SK-N-SH (cell line): ENCODE measurements around the gene TUBB1. TPM values are rescaled to one million over a fixed set of nuclear protein-coding genes. Genes with fewer than 3 reads are reported as not detected.

Source experiments
- CTCF ChIA-PET: fragments of 300-600, 350-600 bp; formaldehyde crosslinking; extraction: SDS; loops from one replicate; lab custom pipeline; 2021; lab: Yijun Ruan, JAX
- POLR2A ChIA-PET: fragments of 350-600 bp; sonication (Branson Sonifier 250); formaldehyde crosslinking; extraction: SDS; loops from one replicate; lab custom pipeline; 2020; ENCODE audit warnings: antibody characterized with exemption, inconsistent platforms; lab: Yijun Ruan, JAX
- DNase-seq: peaks from one replicate; pipeline ENCODE4 v3.0.0; 2012
- H2AFZ ChIP-seq: fragments of 200-600 bp; sonication (generic); 2 replicates; pipeline ENCODE4 v1.8.1; 2016; ENCODE audit warnings: antibody characterized with exemption, mild to moderate bottlenecking, low read depth
- H3F3A ChIP-seq: fragments of 200-600 bp; sonication (generic); replicated peaks from 2 replicates; pipeline ENCODE3; 2016; ENCODE audit warnings: antibody characterized with exemption, mild to moderate bottlenecking; ENCODE audit not compliant: insufficient read depth
- H3K27ac ChIP-seq, 2 experiments: fragments of 200-500 bp in 1 of 2; fragments of 200-600 bp in 1 of 2; sonication (Bioruptor generic) in 1 of 2; sonication (generic), shearing (Covaris generic) in 1 of 2; 2 replicates each; pipeline versions ENCODE4 v1.5.1 to v1.6.1; 2014 to 2016; ENCODE audit warnings: low read depth in 2 of 2, inconsistent platforms in 1 of 2, low read length in 1 of 2, mild to moderate bottlenecking in 1 of 2, mixed read lengths in 1 of 2
- H3K27me3 ChIP-seq: fragments of 200-600 bp; sonication (generic), shearing (Covaris generic); 2 replicates; pipeline ENCODE4 v1.6.1; 2016; ENCODE audit warnings: mixed run types; ENCODE audit not compliant: insufficient read depth
- H3K36me3 ChIP-seq, 2 experiments: fragments of 200-500 bp in 1 of 2; fragments of 200-600 bp in 1 of 2; sonication (Bioruptor generic) in 1 of 2; sonication (generic) in 1 of 2; replicated peaks in 1 of 2; 2 replicates each; pipeline versions ENCODE3 to v1.5.1; 2014 to 2016; ENCODE audit warnings: low read length in 1 of 2, mild to moderate bottlenecking in 1 of 2; ENCODE audit not compliant: insufficient read depth in 2 of 2, control insufficient read depth in 1 of 2
- H3K4me1 ChIP-seq, 2 experiments: fragments of 200-500 bp in 1 of 2; fragments of 200-600 bp in 1 of 2; sonication (Bioruptor generic) in 1 of 2; sonication (generic), shearing (Covaris generic) in 1 of 2; 2 replicates each; pipeline versions ENCODE4 v1.5.1 to v1.6.1; 2014 to 2016; ENCODE audit warnings: low read depth in 1 of 2, low read length in 1 of 2, mixed run types in 1 of 2; ENCODE audit not compliant: insufficient read depth in 2 of 2, control insufficient read depth in 1 of 2
- H3K4me2 ChIP-seq: fragments of 200-600 bp; sonication (generic), shearing (Covaris generic); 2 replicates; pipeline ENCODE4 v1.6.1; 2017; ENCODE audit warnings: mixed run types
- H3K4me3 ChIP-seq, 2 experiments: fragments of 200-500 bp in 1 of 2; fragments of 200-600 bp in 1 of 2; sonication (Bioruptor generic) in 1 of 2; sonication (generic), shearing (Covaris generic) in 1 of 2; 2 replicates each; pipeline versions ENCODE4 v1.5.1 to v1.8.1; 2014 to 2016; ENCODE audit warnings: low read depth in 2 of 2, inconsistent platforms in 1 of 2, low read length in 1 of 2, mild to moderate bottlenecking in 1 of 2, mixed read lengths in 1 of 2, moderate library complexity in 1 of 2
- H3K79me2 ChIP-seq: fragments of 200-600 bp; sonication (generic); 2 replicates; pipeline ENCODE4 v1.8.1; 2017; ENCODE audit warnings: mild to moderate bottlenecking; ENCODE audit not compliant: insufficient read depth
- H3K9ac ChIP-seq: fragments of 200-600 bp; sonication (generic); 2 replicates; pipeline ENCODE4 v1.6.1; 2017; ENCODE audit warnings: mixed run types
- H3K9me2 ChIP-seq: fragments of 200-600 bp; sonication (generic); 2 replicates; pipeline ENCODE4 v1.6.1; 2017; ENCODE audit warnings: mixed run types
- H3K9me3 ChIP-seq: fragments of 200-600 bp; sonication (generic); 2 replicates; pipeline ENCODE4 v1.6.1; 2017; ENCODE audit warnings: mixed run types, mild to moderate bottlenecking, moderate library complexity
- H4K20me1 ChIP-seq: fragments of 200-600 bp; sonication (generic); 2 replicates; pipeline ENCODE4 v1.6.1; 2017; ENCODE audit warnings: mild to moderate bottlenecking, mixed run types; ENCODE audit not compliant: insufficient read depth
- CHD2 ChIP-seq: fragments of 150-350 bp; IDR thresholded peaks from 2 replicates; pipeline ENCODE4 v1.6.1; 2018; ENCODE audit warnings: low read length; ENCODE audit not compliant: partially characterized antibody
- EP300 ChIP-seq, 2 experiments: IDR thresholded peaks; 2 replicates each; pipeline versions ENCODE4 v1.4.0 to v1.6.1; 2012; ENCODE audit warnings: borderline replicate concordance in 1 of 2, low read depth in 1 of 2, low read length in 1 of 2
- JUND ChIP-seq: IDR thresholded peaks from 2 replicates; pipeline ENCODE4 v1.4.0; 2012
- NRF1 ChIP-seq: IDR thresholded peaks from 2 replicates; pipeline ENCODE4 v1.6.1; 2012; ENCODE audit warnings: low read depth, mild to moderate bottlenecking, low read length
- PBX3 ChIP-seq: IDR thresholded peaks from 2 replicates; pipeline ENCODE4; 2012
- RXRA ChIP-seq: IDR thresholded peaks from 2 replicates; pipeline ENCODE4 v1.4.0; 2012; ENCODE audit warnings: low read depth, mild to moderate bottlenecking, borderline replicate concordance
- SMC3 ChIP-seq: IDR thresholded peaks from 2 replicates; pipeline ENCODE4 v1.6.1; 2012; ENCODE audit warnings: low read depth, low read length, improper control_type of control experiment
- TAF1 ChIP-seq: IDR thresholded peaks from 2 replicates; pipeline ENCODE4 v1.6.1; 2012; ENCODE audit warnings: low read depth, mild to moderate bottlenecking, low read length, moderate library complexity, borderline replicate concordance
- TCF12 ChIP-seq: IDR thresholded peaks from 2 replicates; pipeline ENCODE4 v1.4.0; 2012
- WGBS: methylation state at CpG from one replicate; pipeline ENCODE4 v1.1.6; 2017; ENCODE audit warnings: low lambda C conversion rate; 5-methylcytosine and 5-hydroxymethylcytosine counted together
- polyA plus RNA-seq, 3 experiments: library from polyadenylated mRNA; depleted of rRNA; stranded (reverse); fragments of >200 nt; gene quantifications; 2 replicates each; pipeline ENCODE4 v1.2.3, GENCODE V29; 2012
- TF ChIP-seq, protein P1 (sequence below): IDR thresholded peaks from 2 replicates; pipeline ENCODE4 v1.6.1; 2012; ENCODE audit warnings: mild to moderate bottlenecking, low read depth, low read length, moderate library complexity

Gene TUBB1
- polyA plus RNA-seq, 1 of the 3 experiments (the other 2 are of a cell fraction): not detected

GRCh38 chr20:58992911-58993310 is 26.3 kb upstream of the TUBB1 start:
- H3F3A ChIP-seq: no peaks in the 10 kb centered on the region
- DNase-seq: no peak
- H3K4me2 ChIP-seq: no peak overlapping the region
- no peak overlapping the region for H2AFZ ChIP-seq
- TF ChIP-seq NRF1 (no peak), EP300 (IDR thresholded peaks at IDR 0.05; ENCODE audit: borderline replicate concordance in 1 of 2, low read depth in 1 of 2, low read length in 1 of 2) (no peak)
- TF ChIP-seq, all 33 proteins: peak for 0
- peaks cover 0 to 13% of the 10 kb centered on the region in 2 experiments; a peak in 1 of 4 replicates for H3K4me1 ChIP-seq
- no peak overlapping the region for H3K9ac ChIP-seq
- no peaks in the 10 kb centered on the region for H4K20me1 ChIP-seq
- POLR2A ChIA-PET: interaction anchor here (0.6 to 1.3 kb wide), 2 partner anchors 12 to 39 kb away, joined by 3 to 4 read pairs; partner anchors contain the start of genes ATP5F1E and NELFCD
- H3K9me3 ChIP-seq: no peaks in the 10 kb centered on the region
- H3K79me2 ChIP-seq: peaks cover 4% of the 10 kb centered on the region; the same call in 1 of the 2 replicates
- 100% methylated on average over 3 of the region's 3 CpGs for WGBS
- no peak overlapping the region for H3K27ac ChIP-seq
- no peaks in the 10 kb centered on the region for H3K27me3 ChIP-seq
- no peaks in the 10 kb centered on the region for H3K9me2 ChIP-seq
- CTCF ChIA-PET: interaction anchor here (0.6 to 1.2 kb wide), 3 partner anchors 95 to 462 kb away, joined by 3 read pairs; no protein-coding TSS in a partner anchor
- peaks cover 50 to 71% of the 10 kb centered on the region in 2 experiments for H3K36me3 ChIP-seq
- H3K4me3 ChIP-seq: no peak overlapping the region

DNA sequence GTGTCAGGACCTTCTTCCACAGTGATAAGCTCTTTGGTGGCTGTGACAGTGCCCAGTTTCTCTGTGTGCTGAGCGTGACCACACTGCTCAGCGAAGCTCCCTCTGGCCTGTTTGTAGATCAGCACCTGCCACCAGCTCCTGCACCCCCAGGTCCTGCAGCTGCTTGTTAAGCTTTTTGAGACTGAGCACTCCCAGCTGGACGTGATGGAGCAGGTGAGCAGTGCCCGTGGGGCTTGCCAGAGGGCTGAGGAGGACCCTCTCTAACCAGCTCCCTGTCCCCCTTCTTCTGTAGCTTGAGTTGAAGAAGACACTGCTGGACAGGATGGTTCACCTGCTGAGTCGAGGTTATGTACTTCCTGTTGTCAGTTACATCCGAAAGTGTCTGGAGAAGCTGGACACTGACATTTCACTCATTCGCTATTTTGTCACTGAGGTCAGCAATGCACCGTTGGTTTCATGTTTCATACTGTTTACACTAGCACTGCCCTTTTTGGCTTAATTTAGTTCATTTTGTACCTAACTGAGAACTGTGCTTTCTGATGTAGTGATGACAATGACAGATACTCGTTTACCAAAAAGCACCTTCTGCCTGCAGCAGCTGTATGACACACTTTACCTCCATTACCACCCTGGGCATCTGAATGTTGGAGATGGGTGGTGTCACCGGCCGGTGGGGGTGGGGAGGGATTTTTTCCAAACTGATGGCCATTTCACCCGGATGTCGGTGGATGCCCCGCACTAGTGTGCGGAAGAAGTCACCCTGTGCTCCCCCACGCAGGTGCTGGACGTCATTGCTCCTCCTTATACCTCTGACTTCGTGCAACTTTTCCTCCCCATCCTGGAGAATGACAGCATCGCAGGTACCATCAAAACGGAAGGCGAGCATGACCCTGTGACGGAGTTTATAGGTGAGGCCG is 25.6 kb upstream of the TUBB1 start:
- TF ChIP-seq EP300 (IDR thresholded peaks at IDR 0.05; ENCODE audit: borderline replicate concordance in 1 of 2, low read depth in 1 of 2, low read length in 1 of 2): no peak
- no peaks in the 10 kb centered on the region for H3K27me3 ChIP-seq
- CTCF ChIA-PET: interaction anchor here (1.1 to 1.2 kb wide), 2 partner anchors 230 to 462 kb away, joined by 3 read pairs; no protein-coding TSS in a partner anchor

DNA sequence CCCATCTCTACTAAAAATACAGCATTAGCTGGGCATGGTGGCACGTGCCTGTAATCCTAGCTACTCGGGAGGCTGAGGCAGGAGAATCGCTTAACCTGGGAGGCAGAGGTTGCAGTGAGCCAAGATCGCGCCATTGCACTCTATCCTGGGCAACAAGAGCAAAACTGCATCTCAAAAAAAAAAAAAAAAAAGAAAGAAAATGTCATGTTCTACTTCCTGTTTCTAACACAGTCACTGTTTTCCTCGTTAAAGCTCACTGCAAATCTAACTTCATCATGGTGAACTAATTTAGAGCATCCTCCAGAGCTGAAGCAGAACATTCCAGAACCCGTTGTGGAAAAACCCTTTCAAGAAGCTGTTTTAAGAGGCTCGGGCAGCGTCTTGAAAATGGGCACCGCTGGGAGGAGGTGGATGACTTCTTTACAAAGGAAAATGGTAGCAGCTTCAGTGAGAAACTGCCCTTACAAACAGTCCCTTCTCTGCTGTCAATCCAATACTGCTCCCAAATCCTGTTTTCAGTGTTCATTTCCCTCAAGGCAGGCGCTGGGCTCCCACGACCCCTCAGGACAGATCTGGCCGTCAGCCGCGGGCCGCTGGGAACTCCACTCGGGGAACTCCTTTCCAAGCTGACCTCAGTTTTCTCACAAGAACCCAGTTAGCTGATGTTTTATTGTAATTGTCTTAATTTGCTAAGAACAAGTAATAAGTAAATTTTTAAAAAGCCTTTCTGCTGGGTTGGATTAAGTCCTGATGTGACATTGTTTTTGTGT is 24.7 kb upstream of the TUBB1 start:
- no peak for DNase-seq
- peaks cover 36 to 55% of the 10 kb centered on the region in 2 experiments for H3K36me3 ChIP-seq
- no peak overlapping the region for H3K4me2 ChIP-seq
- ChIA-PET POLR2A (no interaction called here), CTCF (no interaction called here)
- no peaks in the 10 kb centered on the region for H3K27me3 ChIP-seq
- no peak overlapping the region for H2AFZ ChIP-seq
- H3K79me2 ChIP-seq: no peaks in the 10 kb centered on the region
- H3K9ac ChIP-seq: no peak overlapping the region
- 96% methylated on average over 17 of the region's 17 CpGs for WGBS
- H3F3A ChIP-seq: no peaks in the 10 kb centered on the region
- no peak for TF ChIP-seq TAF1
- no peak for TF ChIP-seq TCF12
- TF ChIP-seq CHD2: no peak
- no peak for TF ChIP-seq SMC3
- TF ChIP-seq RXRA: no peak
- TF ChIP-seq, protein P1, sequence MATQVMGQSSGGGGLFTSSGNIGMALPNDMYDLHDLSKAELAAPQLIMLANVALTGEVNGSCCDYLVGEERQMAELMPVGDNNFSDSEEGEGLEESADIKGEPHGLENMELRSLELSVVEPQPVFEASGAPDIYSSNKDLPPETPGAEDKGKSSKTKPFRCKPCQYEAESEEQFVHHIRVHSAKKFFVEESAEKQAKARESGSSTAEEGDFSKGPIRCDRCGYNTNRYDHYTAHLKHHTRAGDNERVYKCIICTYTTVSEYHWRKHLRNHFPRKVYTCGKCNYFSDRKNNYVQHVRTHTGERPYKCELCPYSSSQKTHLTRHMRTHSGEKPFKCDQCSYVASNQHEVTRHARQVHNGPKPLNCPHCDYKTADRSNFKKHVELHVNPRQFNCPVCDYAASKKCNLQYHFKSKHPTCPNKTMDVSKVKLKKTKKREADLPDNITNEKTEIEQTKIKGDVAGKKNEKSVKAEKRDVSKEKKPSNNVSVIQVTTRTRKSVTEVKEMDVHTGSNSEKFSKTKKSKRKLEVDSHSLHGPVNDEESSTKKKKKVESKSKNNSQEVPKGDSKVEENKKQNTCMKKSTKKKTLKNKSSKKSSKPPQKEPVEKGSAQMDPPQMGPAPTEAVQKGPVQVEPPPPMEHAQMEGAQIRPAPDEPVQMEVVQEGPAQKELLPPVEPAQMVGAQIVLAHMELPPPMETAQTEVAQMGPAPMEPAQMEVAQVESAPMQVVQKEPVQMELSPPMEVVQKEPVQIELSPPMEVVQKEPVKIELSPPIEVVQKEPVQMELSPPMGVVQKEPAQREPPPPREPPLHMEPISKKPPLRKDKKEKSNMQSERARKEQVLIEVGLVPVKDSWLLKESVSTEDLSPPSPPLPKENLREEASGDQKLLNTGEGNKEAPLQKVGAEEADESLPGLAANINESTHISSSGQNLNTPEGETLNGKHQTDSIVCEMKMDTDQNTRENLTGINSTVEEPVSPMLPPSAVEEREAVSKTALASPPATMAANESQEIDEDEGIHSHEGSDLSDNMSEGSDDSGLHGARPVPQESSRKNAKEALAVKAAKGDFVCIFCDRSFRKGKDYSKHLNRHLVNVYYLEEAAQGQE: no peak
- TF ChIP-seq JUND: no peak
- TF ChIP-seq PBX3: no peak
- no peaks in the 10 kb centered on the region for H3K9me2 ChIP-seq
- no peak overlapping the region for H3K27ac ChIP-seq
- no peak overlapping the region for H3K4me3 ChIP-seq
- H3K9me3 ChIP-seq: no peaks in the 10 kb centered on the region
- no peaks in the 10 kb centered on the region; a peak in 1 of 4 replicates for H3K4me1 ChIP-seq
- H4K20me1 ChIP-seq: no peaks in the 10 kb centered on the region

More for the DNA sequence above, 25.6 kb upstream of the TUBB1 start:
- Histone ChIP-seq H3K9me2 (no peaks in the 10 kb centered on the region), H3K9me3 (no peaks in the 10 kb centered on the region), H3K36me3 (peaks cover 44 to 64% of the 10 kb centered on the region in 2 experiments), H3K79me2 (peaks cover 2% of the 10 kb centered on the region; the same call in 1 of the 2 replicates), H3K4me2 (no peak overlapping the region), H3K9ac (no peak overlapping the region), H3K4me1 (peaks cover 0 to 6% of the 10 kb centered on the region in 2 experiments; a peak in 1 of 4 replicates), H3F3A (no peaks in the 10 kb centered on the region), H3K27ac (no peak overlapping the region; a peak in 1 of 4 replicates), H3K4me3 (no peak overlapping the region), H2AFZ (no peak overlapping the region), H4K20me1 (no peaks in the 10 kb centered on the region)
- POLR2A ChIA-PET: interaction anchor here (0.6 to 1.3 kb wide), 2 partner anchors 13 to 38 kb away, joined by 3 to 4 read pairs; partner anchors contain the start of genes ATP5F1E and NELFCD
- no peak for DNase-seq
- WGBS: 97% methylated on average over 21 of the region's 23 CpGs
